T-helper 2 cell treated with Interferon-gamma antibody and Interleukin-4, amounts not matched to agents 100 ng/mL and 5 ng/mL, for 36 hours (primary cell): ENCODE data around the gene ORC5. TPM values are rescaled to one million over a fixed set of nuclear protein-coding genes. Genes with fewer than 3 reads are reported as not detected.
"Not testable (repeated sequence)": the region's sequence is repeated elsewhere in the genome, so short reads cannot be mapped to it uniquely, and the experiment has no call there.

ENCODE experiments used
- intact Hi-C: fragments of 100-400 bp; cut with micrococcal nuclease; formaldehyde crosslinking; loops from one replicate; pipeline ENCODE4 v1.15.1; 2023
- total RNA-seq: library from RNA; stranded (reverse); gene quantifications from 2 replicates; pipeline ENCODE4 v1.2.3, GENCODE V29; 2022

The ORC5 gene
- total RNA-seq, 1 donor from 2014 or later = 24.8 TPM

DNA sequence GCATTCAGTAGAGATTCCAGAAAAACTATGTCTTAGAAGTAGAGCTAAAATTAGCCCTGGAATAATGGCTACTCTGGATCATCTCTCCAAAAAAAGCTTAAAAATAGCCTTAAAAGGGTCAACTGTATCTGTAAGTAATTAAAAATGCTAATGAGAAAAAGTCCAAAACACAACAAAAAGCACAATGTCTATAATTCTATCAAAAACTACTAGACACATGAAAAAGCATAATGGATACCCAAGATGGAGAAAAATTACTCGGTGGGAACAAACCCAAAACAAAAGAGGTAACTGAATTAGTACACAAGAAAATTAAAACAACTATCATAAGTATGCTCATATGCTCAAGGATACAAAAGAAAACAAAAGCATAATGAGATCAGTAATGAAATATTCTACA is 15.4 kb downstream of the ORC5 start:
- intact Hi-C loops = no loop called here

DNA sequence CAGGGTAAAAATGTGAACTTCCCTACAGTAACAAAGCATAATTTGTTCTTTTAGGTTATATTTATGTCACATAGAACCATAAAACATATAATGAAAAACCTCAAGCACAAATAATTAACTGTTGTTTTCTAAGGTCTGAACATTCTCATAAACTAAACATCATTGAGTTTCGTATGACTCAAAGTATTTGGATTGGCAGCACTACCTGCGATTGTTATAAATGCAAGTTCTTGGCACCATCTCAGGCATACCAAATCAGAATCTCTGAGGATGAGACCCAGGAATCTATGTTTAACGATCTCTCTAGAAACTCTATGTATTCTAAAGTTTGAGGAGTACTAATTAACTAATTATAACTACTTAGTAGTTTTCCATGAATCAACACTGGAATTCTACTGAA is 22.5 kb downstream of the ORC5 start:
- intact Hi-C loops = no loop called here

DNA sequence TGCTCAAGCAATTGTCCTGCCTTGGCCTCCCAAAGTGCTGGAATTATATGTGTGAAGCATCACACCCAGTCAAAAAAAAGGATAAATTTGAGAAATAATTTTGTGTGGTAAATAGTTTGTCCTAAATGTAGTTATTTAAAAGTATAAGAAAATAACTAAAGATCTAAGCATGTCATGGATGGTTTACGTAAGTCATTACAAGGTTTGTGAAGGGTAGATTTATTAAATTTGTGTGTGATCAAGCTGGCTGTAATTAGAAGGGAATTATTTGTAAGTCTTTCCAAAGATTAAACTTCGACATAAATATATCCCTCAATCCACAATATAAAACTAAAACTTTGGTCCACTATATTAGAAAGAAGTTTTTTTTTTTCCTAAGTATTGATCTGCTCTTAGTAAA is 28.6 kb downstream of the ORC5 start:
- intact Hi-C loops = no loop called here

DNA sequence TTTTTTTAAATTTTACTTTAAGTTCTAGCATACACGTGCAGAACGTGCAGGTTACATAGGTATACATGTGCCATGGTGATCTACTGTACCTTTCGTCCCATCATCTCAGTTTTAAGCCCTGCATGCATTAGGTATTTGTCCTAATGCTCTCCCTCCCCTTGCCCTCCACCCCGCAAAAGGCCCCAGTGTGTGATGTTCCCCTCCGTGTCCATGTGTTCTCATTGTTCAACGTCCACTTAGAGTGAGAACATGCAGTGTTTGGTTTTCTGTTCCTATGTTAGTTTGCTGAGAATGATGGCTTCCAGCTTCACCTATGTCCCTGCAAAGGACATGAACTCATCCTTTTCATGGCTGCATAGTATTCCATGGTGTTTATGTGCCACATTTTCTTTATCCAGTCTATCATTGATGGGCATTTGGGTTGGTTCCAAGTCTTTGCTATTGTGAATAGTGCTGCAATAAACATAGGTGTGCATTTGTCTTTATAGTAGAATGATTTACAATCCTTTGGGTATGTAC is 30.2 kb downstream of the ORC5 start:
- intact Hi-C loops = not testable (repeated sequence)

DNA sequence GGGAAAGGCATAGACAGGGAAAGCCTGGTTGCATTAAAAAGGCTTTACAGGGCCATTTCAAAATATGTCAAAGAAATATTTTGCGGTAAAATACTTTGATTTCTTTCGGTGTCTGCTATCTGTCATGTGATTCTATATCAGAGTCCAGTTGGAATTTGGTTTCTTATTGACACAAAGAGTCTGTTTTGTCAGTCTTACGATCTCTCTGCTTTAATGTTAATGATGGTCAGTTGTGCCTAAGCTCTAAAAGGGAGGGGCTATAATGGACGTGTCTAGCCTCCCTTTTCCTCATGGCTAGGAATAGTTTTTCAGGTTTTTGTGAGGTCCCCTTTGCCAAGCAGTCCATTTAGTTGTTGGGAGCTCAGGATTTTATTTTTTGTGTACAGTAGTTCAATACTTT is 31.5 kb downstream of the ORC5 start:
- intact Hi-C loops = no loop called here

DNA sequence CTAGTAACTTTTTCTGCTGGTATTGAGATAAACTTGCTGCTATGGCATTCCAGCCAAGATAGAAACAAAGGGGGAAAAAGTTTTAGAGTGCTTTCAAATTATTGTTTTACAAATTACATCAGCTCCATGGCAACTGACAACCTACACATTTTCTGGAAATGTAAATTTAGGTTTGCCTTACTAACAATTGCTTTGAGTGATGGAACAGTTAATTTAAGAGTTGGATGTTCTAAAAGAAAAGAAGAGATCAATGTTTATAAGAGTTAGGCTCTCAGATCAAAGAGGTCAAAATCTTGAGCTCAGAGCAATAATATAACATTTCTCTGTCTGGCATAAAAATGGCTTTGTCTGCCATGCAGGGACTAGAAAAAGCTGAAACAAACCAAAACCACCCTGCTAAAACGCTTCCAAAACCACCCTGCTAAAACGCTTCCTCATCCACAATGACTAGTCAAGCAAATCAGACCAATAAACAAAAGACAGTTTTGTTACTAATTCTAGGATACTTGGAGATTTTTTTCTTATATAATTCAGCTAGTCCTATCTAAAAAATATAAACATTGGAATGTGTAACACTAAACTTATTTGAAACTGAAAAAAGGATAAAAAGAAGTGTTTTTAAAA is 32.3 kb downstream of the ORC5 start:
- intact Hi-C loops = no loop called here

DNA sequence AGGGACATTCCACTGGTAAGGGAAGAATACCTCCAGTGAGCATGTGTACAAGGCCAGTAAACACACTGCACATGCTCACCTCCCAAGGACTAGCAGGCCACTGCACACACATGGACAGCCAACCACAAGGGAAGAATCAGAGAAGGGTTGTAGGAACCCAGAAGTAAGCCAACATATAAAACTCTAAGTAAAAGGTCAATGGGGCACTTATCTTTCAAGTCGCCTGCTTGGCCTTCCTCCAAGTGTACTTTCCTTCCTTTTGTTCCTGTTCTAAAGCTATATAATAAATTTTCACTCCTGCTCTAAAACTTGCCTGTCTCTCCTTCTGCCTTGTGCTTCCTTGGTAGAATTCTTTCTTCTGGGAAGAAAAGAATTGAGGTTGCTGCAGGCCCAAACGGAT is 33.0 kb downstream of the ORC5 start:
- intact Hi-C loops = no loop called here

DNA sequence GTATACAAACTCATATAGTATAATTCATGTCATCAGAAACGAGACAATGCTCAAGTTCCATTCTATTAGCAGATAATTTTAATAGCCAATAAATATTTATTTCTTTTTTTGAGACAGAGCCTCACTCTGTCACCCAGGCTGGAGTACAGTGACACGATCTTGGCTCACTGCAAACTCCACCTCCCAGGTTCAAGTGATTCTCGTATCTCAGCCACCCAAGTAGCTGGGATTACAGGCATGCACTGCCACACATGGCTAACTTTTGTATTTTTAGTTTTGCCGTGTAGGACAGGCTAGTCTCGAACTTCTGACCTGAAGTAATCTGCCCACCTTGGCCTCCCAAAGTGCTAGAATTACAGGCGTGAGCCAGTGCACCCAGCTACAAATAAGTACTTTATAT is 45.7 kb downstream of the ORC5 start:
- intact Hi-C loops = no loop called here

DNA sequence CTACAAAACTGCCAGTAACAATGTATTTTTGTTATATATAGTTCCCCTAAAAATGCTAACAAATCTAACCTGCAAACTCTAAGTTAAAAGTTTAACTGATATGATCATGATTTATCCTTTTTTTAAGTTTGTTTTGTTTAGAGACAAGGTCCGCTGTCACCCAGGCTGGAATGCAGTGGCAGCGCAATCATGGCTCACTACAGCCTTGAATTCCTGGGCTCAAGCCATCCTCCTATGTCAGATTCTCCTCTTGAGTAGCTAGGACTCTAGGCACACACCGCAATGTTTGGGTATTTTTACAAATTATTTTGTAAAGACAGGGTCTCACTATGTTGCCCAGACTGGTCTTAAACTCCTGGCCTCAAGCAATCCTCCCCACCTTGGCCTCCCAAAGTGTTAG is 46.6 kb downstream of the ORC5 start:
- intact Hi-C loops = loop anchor here (1.0 kb wide), 1 partner anchor 588 kb away; no protein-coding TSS in a partner anchor

DNA sequence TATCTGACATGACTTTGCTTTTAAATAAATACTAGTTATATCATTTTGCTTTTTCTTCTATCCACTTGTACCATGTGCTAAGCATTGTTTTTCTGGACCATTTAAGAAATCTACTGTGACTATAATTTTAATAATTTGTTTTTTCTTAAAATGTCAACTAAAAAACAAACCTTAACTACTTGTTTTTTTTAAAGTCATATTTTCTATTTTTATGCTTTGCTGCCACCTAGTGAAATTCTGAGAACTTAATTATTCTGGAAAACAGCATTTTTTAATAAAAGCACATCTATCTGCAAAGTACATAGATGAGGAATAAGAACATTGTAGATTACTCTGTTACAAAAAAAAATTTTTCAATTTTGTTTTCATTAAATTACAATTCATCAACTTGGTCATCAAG is 47.4 kb downstream of the ORC5 start:
- intact Hi-C loops = no loop called here

DNA sequence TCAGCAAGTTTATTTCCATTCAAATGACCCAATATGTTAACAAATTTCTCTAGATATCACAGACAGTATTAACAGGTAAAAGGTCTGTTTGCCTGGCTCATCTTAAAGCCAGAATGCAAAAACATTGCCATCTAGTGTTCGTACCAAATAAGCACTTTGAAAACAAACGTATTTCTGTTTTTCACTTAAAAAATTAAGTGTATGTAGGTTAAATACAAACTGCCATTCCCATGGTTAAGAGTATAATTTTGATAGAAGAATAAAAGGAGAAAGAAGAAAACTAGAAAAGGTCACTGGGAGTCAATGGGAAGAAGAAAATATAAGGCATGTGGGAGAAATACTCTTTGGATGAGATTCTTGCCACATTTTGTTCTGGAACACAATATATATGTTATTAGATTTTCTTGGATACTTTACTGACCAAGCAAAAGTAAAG is 51.0 kb downstream of the ORC5 start:
- intact Hi-C loops = loop anchor here (5.0 kb wide), 2 partner anchors 710 to 860 kb away; partner anchors contain the start of genes PMPCB and SLC26A5

DNA sequence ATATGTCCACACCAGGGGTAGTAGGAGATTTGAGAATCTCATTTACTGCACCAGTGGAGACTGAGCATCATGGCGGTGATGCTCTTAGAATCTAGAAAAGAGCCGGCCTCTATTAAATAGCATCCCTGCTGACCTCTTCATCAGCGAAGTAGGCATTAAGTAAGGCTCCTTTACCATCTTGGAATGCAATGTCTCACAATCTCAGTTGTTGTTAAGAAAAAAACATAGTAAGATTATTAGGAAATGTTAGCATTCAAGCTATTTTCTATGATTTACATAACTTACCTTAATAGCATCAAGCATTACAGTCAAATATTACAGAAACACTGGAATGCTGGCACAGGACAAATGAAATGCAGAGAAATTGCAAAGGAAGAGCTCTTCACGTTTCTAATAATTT is 54.5 kb downstream of the ORC5 start:
- intact Hi-C loops = no loop called here

DNA sequence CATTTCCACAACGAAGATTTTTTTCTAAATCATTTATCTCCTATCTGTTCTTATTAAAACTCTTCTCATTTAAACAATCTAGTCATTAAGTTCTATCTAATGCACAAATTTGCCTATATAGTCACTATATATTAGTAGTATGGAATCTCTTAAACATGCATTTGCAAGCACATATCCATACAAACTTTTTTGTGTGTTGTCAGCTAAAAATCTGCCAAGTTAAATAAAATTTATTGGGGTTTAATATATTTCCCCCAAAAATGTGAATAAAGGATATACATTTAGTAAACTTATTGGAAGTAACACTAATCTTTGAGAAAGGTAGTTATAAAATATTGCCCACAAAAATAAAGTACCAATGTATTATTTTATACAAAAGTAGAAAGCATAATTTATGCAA is 55.3 kb downstream of the ORC5 start:
- intact Hi-C loops = no loop called here

DNA sequence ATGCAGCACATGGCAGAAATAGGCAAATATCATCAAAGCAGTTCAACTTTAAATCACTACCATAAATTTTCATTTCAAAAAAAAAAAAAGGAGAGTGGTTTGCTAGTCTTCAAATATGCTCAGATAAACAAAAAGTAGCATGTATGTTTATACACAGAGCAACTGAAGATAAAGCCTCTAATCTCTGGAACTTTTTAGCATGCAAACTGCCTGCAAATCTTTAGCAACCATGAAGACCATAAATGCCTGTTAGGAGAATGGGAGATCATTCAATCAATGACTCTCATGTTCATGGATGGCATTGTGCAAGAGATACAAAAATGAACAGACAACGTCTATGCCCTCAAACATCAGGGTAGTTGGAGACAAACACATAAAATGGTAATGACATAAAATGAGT is 57.3 kb downstream of the ORC5 start:
- intact Hi-C loops = no loop called here

DNA sequence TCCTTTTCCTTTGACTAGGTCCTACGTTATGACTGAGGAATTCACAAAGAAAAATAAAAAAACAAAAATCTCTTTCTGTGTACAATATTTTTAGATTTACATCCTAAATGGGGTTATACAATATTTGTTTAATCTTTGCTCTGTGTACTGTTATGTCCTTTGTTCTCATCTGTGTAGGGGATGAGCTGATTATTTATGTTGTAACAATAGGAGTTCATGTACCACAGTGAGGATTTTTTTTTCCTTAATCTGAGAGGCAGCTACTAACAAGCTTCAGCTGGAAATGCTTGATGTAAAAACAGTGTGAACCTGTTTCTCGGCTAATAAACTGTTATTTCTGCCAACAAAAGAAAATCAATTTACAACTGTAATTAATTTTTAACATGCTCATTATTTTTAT is 58.0 kb downstream of the ORC5 start:
- intact Hi-C loops = no loop called here

DNA sequence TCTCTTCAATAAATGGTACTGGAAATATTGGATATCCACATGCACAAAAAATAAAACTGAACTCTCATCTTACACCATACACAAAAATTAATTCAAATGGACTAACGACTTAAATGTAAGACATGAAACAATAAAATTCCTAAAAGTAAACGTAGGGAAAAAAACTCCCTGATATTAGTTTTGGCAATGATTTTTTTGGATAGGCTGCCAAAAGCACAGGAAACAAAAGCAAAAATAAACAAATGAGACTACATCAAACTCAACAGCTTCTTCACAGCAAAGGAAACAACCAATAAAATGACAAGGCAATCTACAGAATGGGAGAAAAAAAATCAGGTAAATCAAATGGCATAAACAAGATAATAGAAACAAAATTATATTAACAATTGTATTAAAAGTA is 65.7 kb downstream of the ORC5 start:
- intact Hi-C loops = no loop called here

DNA sequence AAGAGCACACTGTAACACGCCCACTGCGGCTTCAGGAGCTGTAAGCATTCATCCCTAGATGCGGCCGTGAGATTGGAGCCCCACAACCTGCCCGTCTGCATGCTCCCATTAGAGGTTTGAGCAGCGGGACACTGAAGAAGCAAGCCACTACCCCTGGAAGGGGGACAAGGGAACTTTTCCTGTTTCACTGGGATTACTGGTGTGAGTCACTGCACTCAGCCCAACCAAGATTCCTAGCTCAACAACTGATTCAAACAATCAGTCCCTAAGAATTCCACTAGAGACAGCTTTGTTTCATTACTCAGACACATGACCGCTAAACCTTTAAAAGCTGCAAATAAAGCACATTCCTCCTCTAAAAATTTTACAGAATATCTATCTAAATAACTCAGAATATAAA is 69.8 kb downstream of the ORC5 start:
- intact Hi-C loops = no loop called here

DNA sequence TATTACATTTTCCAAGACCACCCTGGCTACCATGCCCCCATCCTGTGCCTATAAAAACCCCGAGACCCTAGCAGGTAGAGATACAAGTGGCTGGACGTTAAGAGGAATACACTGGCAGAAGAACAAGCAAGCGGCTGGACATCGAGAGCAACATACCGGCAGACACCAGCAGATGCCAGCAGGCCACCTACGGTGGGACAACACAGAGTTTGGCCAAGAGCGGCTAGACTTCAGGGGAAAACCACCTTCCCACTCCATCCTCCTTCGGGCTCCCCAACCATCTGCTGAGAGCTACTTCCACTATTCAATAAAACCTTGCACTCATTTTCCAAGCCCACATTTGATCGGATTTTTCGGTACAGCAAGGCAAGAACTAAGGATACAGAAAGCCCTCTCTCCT is 70.3 kb downstream of the ORC5 start:
- intact Hi-C loops = no loop called here

DNA sequence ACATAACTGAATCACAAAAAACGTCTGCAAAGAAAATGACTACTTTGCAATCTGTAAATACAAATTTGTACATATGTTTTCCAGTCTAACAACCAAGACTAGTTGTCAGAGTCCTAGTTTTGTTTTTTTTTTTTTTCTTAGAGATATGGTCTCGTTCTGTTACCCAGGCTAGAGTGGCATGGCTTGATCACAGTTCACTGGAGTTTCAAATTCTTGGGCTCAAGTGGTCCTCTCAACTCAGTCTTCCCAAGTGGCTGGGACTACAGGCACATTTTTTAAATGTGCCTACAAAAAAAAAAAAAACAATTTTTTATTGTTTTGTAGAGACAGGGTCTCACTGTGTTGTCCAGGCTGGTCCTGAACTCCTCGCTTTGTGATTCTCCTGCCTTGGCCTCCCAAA is 70.8 kb downstream of the ORC5 start:
- intact Hi-C loops = no loop called here

DNA sequence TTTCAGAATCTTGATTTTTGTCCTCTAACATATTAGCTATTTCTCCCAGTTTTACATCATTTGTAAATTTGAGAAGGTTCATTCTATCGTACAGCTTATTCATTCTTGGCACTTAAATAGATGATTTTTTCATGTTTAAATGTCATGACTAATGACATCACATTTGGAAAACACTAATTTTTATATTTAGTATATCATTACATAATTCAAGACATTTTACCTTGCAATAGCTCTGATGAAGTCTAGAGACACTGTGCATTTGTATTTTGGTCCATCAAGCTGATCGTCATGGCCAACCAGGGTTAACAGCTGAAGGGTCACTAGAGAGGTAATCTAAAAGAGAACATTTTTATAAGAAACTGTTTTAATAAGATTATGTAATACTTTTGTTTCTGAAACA is 71.3 kb downstream of the ORC5 start:
- intact Hi-C loops = no loop called here

DNA sequence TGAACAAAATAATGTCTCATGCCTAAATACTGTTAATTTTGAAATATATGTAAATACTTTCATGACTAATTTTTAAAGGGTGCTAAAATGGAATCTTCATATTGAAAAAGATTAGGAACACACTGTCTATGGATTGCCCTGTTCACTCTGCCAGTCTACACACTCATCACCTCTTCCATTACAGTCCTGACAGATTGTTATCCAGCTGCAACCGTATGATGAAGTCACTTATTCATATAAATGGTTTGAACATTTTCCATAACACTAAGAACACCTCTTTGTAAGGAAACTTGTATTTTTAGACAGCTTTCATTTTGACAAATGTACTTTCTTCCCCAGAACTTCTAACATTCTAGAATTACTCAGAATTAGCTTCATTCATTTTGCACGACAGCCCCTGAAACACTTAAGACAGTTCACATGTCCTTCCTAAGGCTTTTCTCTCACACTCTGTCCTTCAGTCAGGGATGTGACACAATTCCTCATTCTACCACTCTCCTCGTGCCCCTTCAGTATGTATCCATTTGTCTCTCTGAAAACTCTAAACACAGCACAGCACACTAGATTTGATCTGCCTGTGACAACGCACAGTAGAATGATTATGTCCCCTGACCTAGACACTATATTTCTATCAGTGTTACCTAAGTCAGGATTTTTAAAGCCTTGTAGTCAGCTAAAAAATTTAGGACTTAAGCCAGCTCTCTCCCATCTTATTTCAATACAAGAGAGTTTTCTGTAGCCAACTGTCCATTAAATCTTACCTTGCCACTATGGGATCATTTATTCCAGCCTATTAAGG is 71.9 kb downstream of the ORC5 start:
- intact Hi-C loops = no loop called here

DNA sequence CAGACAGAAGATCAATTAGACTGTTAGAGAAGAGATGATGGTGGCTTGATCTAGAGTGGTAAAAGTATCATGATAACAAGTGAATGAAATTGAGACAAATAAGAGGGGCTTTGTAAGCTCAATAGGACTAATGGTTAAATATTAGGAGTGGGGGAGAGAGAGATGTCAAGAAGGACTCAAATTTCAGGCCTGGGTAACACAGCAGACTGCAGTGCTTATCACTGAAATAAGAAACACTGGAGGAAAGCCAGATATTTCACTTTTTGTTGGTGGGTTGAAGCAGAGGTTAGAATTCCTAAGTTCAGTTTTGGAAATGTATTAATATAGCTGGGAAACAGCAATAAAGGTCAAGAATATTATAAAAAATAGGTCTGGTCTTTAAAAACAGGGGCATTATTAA is 74.6 kb downstream of the ORC5 start:
- intact Hi-C loops = no loop called here

DNA sequence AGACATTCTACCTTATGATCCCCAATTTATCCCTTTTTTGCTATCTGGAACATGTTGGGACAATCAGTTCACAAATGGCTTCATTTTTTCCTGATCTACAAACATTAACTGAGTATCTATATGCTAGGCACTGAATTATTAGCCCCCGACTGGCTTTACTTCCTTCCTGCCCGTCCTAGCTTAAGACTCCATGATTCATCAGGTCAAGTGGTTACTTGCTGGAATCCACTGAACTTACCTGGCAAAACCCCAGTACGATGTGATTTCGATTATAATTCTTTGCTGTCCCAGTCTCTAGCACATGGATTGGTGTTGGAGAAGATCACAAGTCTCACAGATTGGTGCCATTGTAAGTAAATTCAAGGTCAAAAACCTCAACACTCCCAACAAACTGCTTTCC is 77.1 kb downstream of the ORC5 start:
- intact Hi-C loops = no loop called here
